ENCODE measurements around the gene KIF17.

KIF17 gene

GRCh38 chr1:20709868-20710267 is 7.9 kb downstream of the KIF17 start:
- no peak overlapping the region for H3K4me3 Mint-ChIP-seq
- H3K36me3 Mint-ChIP-seq (ENCODE audit: low read depth), result no peaks in the 10 kb centered on the region
- peaks cover 4% of the 10 kb centered on the region for H3K27me3 Mint-ChIP-seq (ENCODE audit: low read depth, poor library complexity)
- H3K4me1 Mint-ChIP-seq, result peaks cover 19% of the 10 kb centered on the region
- no peak for TF ChIP-seq CTCF (IDR thresholded peaks at IDR 0.05)
- no peak overlapping the region for H3K27ac Mint-ChIP-seq
- no peaks in the 10 kb centered on the region for H3K9me3 Mint-ChIP-seq
- no peak for DNase-seq

- H3K4me1 Mint-ChIP-seq, result peaks cover 19% of the 10 kb centered on the region
- TF ChIP-seq CTCF (IDR thresholded peaks at IDR 0.05), result no peak
- no peak for DNase-seq
- H3K27ac Mint-ChIP-seq, result no peak overlapping the region
- no peaks in the 10 kb centered on the region for H3K36me3 Mint-ChIP-seq (ENCODE audit: low read depth)
- H3K27me3 Mint-ChIP-seq (ENCODE audit: low read depth, poor library complexity), result peaks cover 4% of the 10 kb centered on the region
- H3K4me3 Mint-ChIP-seq, result no peak overlapping the region
- no peaks in the 10 kb centered on the region for H3K9me3 Mint-ChIP-seq
Observed at GRCh38 chr1:20708891-20709290, 8.9 kb downstream of the KIF17 start.

- no peaks in the 10 kb centered on the region for H3K9me3 Mint-ChIP-seq
- H3K27ac Mint-ChIP-seq, result peak overlapping the region; percentile 29
Observed at GRCh38 chr1:20708057-20708456, 9.8 kb downstream of the KIF17 start.

GRCh38 chr1:20706841-20707240 is 11.0 kb downstream of the KIF17 start:
- H3K4me1 Mint-ChIP-seq, result peaks cover 18% of the 10 kb centered on the region
- H3K27ac Mint-ChIP-seq, result no peak overlapping the region
- no peak for DNase-seq
- no peaks in the 10 kb centered on the region for H3K9me3 Mint-ChIP-seq
- no peak overlapping the region for H3K4me3 Mint-ChIP-seq
- no peak for TF ChIP-seq CTCF (IDR thresholded peaks at IDR 0.05)
- peaks cover 4% of the 10 kb centered on the region for H3K27me3 Mint-ChIP-seq (ENCODE audit: low read depth, poor library complexity)
- no peaks in the 10 kb centered on the region for H3K36me3 Mint-ChIP-seq (ENCODE audit: low read depth)

More at GRCh38 chr1:20708057-20708456, 9.8 kb downstream of the KIF17 start:
- TF ChIP-seq CTCF (IDR thresholded peaks at IDR 0.05), result no peak
- H3K4me1 Mint-ChIP-seq, result peaks cover 19% of the 10 kb centered on the region
- H3K27me3 Mint-ChIP-seq (ENCODE audit: low read depth, poor library complexity), result peaks cover 4% of the 10 kb centered on the region
- DNase-seq, result no peak
- no peak overlapping the region for H3K4me3 Mint-ChIP-seq
- H3K36me3 Mint-ChIP-seq (ENCODE audit: low read depth), result no peaks in the 10 kb centered on the region

GRCh38 chr1:20705203-20705755 is 12.5 kb downstream of the KIF17 start:
- peaks cover 9% of the 10 kb centered on the region for H3K4me1 Mint-ChIP-seq
- H3K36me3 Mint-ChIP-seq (ENCODE audit: low read depth), result no peaks in the 10 kb centered on the region
- no peak for DNase-seq
- H3K27ac Mint-ChIP-seq, result no peak overlapping the region
- no peaks in the 10 kb centered on the region for H3K9me3 Mint-ChIP-seq
- peaks cover 4% of the 10 kb centered on the region for H3K27me3 Mint-ChIP-seq (ENCODE audit: low read depth, poor library complexity)
- TF ChIP-seq CTCF (IDR thresholded peaks at IDR 0.05), result no peak
- H3K4me3 Mint-ChIP-seq, result no peak overlapping the region
